HG02943 (cell line): ENCODE data around the gene DOCK1.

Source experiments
- ATAC-seq: cut with Tn5 transposase; IDR thresholded peaks from one replicate; pipeline ENCODE4 v1.9.1; 2021; ENCODE audit warnings: mild to moderate bottlenecking, low read depth, moderate library complexity; ENCODE audit not compliant: unreplicated experiment

The DOCK1 gene

DNA sequence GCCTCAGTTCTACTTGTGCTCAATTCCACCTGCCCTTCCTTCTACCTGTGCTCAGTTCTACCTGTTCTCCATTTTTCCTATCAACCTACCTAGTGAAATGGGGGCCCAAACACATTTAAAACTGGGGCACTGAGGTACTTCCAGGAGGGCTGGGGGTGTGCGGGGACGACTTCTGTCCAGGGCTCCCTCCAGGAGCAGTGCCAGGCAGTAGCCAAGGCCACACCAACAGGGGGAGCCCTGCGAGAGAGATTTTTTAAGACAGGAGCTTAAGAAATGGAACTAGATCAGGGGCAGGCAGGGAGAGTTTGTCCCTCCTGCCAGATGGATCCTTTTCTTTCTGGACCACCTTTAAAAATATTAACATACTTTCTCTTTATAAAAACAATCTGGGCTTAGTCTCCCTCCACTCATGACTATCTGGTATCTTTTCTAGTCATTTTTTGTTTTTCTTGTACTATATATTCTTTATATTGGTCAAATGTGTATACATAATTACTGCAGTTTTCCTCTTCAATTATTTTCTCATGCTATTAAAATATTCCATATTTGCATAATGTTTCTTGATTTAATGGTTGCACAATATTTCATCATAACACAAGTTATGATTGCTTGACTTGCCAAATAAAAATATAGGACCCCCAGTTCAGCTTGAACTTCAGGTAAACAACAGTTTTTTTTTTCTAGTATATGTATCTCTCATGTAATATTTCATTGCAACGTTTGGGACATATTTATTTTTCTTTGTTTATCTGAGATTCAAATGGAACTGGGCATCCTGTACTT, 338.5 kb downstream of the DOCK1 start:
- ATAC-seq: no peak

DNA sequence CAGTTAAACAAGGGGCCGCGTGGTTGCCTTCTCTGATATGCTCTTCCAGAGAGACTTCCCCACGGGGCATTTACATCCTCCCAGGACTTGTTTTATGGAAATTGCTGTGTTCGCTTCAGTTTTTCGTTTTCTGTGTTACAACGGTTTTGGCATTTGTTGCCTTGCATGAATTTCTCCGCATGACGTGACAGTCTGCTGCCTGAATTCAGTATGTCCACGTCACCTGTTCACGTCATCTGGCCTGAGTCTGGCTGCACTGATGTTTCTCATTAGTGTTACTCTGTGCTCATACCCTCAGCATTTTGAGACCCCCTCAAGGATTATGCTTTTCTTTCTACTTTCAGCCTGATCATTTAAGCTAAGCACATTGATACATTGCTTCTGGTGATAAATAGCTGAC, 340.2 kb downstream of the DOCK1 start:
- ATAC-seq: no peak

DNA sequence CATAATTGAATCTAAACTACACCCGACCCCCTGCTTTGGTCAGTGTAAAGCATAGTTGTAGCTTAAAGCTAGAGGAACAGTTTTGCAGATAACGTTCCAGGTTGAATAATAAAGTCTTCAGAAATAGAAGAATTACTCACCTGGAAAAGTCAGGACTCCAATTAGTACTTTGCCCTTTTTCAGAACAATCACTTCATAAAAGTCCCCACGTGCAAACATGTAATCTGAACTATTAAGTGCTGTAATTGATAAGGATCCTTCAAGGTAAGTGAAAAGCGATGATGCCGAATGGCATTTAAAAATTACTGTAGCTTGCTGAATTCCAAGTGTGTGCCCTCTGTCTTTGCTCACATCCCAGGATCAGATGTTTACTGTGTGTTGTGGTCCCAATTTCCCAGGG, 344.8 kb downstream of the DOCK1 start:
- ATAC-seq: no peak

DNA sequence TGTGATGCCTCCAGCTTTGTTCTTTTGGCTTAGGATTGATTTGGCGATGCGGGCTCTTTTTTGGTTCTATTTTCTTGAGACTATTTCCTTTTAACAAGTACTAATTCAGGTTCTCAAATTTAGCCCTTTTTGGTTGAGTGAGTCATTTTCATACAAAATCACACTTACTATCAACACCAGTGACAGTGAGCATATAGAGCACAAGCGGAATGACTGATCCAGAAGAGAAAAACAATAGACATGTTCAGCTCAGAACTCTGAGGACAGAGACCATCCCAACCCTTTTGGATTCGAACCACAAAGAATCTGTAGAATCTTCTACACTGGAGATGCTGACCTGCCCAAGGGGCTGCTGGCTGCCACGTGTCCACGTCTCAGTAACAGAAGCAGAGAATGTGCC, 347.6 kb downstream of the DOCK1 start:
- no peak for ATAC-seq

DNA sequence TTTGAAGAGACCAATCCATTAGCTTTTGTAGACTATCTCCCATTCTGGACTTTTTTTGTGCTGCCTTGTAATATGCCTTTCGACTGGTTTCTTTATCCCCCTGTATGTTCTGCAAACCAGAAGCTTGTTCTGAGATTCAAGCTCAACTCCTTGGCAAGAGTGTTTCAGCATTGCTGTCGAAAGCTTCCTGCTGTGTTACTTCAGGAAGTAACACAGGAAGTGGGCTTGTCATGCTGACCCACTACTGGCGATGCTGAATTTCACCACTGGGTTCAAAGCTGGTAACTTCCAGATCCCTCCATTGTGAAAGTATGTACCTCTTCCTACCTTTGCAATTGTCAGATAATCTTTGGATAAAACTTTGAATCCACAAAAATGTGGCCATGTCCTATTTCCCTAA, 349.0 kb downstream of the DOCK1 start:
- no peak for ATAC-seq

DNA sequence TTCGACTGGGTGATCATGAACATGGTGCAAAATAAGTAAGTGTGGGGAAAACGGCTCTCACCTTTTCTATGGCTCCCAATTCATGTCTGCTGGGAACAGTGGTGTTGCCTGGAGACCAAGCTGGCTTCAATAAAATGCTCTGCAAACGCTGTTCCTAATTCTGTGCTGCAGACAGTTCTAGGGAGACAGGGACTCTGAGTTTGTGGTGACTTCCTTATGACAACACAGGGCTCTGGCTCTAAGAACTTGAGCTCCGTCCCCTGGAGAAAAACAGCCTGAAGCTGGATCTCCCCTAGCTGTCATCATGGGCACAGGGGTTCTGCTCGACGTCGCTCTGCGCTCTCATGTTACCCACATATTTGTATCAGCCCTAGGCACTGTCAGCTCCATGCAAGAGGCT, 352.2 kb downstream of the DOCK1 start:
- no peak for ATAC-seq

DNA sequence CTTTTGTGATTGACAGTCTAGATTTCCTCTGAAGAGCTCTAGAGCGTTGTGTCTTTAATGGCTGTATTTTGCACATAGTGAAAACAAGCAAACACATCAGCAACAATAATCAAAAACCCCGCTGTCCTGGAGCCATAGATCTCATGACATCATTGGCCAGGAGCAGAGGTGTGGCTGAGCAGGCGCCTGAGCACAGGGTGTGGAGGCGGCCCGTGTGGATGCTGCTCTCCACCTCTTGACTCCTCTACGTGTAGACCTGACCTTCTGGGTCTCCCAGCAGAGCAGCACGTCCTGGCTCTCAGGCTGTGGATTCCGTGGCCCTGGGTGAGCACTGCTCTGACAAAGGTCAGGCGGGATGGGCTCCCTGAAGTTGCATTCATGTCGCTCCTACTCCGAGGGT, 354.1 kb downstream of the DOCK1 start:
- ATAC-seq: no peak

DNA sequence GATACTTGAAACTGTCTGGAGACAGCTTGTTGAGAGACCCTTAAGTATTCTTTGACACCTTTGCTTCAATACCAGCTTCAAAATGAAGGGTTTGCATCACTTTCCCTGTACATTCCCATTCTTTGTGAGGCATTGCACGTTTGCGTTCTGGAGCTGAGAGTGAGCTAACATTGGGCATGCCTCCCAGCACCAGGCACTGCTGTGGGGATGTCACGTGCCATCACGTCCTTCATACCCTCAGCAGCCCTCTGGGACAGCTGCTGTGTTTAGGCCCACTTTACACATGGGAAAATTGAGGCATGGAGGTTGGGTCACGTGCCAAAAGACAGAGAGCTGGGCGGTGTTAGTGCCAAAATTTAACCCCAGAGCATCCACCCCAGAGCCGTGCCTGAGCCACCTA, 357.4 kb downstream of the DOCK1 start:
- ATAC-seq: no peak

DNA sequence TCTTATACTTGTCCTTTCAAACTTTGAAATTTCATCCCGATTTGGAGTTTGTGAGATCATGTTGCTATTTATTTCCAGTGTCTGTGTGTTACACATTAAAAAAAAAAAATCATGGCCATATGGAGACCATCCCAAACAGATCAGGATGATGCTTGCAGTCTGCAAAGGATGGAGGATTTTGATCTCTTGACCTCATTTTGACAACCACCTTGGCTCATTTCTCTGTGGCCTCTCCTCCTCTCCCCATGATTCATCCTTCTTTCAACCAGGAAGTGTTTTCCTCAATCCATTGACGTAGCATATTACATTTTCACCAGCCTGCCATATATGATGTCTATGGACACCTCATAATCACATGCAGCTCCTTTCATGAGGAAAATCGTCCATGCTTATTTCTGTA, 360.1 kb downstream of the DOCK1 start:
- no peak for ATAC-seq

DNA sequence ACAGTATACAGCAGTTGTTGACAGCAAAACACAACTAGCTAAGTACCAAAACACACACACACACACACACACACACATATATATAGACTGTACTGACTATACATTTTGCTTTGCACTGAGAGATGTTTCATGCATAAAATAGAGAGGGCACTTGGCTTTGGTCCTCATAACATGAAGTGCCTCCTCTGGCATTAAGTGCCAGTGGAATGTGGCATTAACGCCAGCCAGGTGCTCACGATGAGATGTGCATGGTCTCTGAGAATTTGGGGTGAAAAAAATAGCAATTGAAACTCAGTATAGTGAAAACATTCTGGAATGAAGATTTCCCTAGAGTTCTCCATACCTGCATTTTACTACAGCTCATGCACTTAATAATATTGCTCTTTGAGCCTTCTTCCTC, 361.2 kb downstream of the DOCK1 start:
- no peak for ATAC-seq

DNA sequence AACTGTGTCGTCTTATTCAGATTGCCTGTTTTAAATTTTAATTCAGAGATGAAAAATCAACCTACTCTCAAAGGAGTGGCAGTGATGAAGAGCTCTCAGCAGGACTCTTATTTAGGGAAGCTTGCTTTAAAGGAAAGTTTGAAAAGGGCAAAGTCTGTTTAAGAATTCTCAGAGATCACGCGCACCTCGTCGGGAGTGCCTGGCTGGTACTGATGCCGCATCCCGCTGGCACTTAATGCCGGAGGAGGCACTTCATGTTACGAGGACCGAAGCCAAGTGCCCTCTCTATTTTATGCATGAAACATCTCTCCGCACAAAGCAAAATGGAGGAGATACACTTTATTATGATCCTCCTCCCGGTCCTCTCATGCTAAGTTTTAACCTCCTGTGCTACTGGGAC, 362.2 kb downstream of the DOCK1 start:
- no peak for ATAC-seq

DNA sequence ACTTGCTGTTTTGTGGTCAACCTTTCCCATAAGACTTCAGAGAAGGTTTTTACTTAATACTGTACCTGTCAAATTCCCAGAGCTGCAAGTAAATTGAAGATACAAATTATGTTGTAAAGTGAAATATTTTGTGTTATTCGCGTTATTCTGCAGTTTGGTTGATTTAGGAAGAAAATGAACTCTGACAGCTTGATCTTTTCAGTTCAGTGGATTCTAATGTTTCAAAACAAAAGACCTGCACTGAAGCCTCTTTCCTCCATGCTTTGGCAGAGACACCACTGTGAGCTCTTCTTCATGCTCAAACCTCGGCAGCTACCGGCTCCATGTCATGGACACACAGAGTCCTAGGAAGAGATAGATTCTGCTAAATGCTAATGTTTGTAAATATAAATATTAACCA, 366.8 kb downstream of the DOCK1 start:
- ATAC-seq: no peak

DNA sequence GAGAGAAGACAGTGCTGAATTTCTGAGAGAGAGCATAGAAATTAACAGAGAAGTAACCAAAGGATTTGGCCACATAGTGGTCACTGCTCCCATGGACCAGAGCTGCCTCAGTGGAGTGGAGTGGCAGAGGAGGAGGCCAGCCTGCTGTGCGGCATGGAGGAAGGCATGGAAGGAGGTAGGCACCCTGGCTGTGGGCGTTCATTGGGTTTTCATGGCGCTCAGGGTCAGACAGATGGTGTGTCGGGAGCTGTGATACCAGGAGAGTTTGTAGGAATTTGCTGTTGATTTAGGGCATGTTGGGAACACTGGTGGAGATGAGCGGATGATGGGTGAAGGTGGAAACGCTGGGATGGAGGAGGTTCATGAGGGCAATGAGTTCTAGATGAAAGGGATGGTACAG, 370.0 kb downstream of the DOCK1 start:
- no peak for ATAC-seq

DNA sequence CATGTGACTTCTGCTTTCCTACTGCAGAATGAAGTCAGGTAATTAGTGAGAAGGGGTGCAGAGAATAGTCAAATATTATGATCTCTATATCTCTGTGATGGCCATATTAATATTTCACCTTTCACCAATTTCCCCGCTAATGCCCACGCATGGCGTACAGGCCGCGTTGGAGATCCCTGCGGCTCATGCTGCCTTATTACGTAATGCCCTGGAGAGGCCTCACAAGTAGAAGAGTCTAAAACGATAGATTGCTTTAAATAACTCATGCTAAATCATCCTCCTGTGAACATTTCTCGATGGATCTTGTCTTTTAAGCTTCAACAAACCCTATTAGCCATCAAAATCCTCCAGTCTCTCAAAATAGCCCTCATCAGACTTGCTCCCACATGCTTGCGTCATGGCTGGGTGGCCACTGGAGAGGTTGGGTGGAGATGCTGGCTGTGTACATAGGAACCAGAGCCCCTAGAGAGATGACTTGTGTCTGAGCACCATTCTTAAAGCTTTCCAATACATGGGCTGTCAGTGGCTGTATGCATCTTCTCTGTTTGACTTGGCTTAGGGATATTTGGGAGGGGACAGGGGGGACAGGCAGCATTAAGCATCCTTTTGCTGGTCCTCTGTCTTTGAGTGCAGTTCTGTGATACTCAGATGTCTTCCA, 370.7 kb downstream of the DOCK1 start:
- ATAC-seq: no peak

DNA sequence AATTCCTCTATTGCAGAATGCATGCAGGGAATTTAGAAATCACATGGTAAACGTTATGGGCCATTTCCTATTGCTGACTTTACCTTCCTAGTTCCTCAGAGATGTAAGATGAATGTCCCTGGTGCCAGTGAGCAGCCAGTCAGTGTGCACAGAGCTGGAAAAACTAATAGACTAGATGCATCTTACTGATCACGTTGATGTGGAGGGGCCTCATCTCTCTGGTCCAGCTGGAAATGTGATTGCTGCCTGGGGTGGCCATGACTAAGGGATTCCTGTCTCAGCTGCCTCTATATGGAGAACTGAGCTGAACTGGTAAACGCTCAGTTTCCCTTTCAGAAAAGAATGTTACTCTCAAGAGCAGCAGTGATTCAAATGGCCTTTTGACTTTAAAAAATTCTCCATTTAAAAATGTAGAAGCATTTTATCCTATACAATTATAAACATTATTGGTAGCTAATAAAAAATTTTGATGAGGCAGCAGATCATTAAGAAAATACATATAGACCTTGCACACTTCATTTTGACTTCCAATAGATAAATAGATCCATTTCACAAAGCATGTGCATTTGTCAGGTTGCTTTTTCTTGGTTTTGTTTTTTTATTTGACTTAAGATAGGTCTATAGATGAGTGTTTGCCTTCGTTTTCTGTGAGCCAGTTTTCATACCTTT, 371.7 kb downstream of the DOCK1 start:
- no peak for ATAC-seq

DNA sequence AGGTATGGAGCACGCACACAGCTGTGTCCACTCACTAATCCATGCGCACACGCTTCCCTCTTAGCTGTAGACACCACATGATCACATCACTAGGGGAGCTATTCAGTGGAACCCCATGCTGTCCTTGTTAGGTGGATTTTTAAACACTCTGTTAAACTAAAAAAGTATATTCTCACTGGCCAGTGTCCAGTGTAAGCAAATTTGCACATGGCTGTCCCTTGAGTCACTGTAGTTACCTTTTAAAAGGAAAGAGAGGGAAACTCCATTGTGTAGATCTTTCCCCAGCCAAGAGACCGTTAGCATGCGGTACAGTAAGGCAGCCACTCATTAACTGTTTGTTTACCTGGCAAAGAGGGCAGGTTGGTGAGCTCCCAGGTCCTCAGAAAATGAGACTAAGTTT, 372.8 kb downstream of the DOCK1 start:
- no peak for ATAC-seq

DNA sequence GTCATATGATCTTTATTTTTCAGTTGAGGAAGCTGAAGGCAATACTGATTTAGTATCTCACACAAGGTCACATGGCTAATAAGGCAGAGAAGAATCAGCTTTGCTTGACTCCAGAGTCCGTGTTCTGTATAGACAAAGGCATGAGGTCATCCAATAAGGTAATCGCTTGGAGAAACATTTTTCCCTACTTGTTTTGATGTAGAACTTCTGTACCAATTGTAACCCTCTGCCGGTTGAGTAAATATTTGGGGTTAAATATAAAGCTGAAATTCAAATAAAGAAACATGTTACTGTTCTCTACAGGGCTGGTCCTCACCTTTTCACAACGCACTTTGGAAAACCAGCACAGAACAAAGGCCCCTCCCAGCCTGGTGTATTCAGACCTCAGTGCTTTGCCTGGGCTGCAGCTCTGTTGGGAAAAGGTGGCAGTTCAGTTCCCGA, 374.1 kb downstream of the DOCK1 start:
- no peak for ATAC-seq

DNA sequence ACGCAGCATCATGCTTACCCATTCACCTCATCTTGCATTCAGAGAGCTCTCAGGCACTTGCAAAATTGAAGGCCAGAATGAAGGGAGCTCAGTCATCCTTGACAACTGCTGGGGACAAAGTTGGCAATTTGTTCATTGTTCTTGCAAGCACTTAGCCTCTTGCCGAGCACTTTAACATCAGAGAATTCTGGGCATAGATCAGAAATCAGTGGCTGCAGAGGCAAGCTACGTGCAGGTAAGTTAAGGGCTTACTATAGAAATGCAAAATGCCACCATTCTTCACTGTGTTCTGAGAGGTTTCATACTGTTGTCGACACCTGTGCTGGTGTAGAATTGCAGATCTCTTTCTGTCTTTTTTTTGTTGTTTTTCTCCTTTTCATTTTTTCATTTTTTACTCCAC, 375.2 kb downstream of the DOCK1 start:
- ATAC-seq: no peak

DNA sequence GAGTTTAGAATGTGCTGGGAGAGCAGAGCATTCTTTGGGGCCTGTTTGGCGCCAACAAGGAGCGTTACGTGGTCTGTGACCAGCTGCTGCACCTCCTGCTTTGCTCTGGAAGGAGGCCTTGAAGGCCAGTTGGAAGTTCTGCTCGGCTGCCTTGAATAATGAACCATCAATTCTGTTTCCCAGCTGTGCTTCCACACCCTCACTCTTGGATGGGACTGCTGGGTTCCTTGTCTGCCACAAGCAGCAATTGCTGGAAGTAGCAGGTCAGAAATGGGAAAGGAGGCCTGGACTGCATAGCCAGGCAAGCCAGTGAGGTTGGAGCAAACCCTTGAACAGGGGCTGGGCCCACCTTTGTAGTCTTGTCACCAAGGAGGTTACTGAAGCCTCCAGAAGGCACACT, 377.8 kb downstream of the DOCK1 start:
- no peak for ATAC-seq

DNA sequence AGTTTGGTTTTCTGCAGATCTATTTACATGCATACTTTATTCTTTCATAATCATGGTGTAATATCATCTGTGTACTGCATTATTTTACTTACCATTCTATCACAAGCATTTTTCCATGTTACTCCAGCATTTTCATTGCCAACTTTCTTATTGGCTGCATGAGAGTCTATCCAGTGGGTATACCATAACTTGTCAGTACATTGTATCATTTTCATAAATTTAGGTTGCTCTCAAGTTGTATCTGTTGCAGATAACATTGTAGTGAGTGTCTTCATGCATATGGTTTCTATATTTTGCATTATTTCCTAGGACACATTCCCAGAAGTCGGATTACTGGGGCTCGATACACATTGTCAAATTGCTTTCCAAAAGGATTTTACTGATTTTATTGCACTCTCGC, 378.3 kb downstream of the DOCK1 start:
- no peak for ATAC-seq

DNA sequence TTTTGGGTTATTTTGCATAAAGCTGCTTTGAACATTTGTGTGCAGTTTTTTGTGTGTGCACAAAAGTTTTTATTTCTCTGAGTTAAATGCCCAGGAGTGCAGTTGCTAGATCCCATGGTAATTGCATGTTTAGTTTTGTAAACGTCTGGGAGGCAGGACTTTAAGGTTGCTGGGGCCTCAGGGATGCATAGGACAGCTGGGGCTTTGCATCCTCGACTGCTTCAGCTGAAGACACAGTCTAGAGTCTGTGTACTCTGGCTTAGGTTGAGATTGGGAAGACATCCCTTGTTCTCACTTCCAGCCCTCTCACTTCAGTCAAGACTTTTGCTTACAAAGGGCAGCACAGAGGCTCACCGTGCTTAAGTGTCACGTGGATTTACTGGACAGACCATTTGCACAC, 385.6 kb downstream of the DOCK1 start:
- ATAC-seq: no peak

DNA sequence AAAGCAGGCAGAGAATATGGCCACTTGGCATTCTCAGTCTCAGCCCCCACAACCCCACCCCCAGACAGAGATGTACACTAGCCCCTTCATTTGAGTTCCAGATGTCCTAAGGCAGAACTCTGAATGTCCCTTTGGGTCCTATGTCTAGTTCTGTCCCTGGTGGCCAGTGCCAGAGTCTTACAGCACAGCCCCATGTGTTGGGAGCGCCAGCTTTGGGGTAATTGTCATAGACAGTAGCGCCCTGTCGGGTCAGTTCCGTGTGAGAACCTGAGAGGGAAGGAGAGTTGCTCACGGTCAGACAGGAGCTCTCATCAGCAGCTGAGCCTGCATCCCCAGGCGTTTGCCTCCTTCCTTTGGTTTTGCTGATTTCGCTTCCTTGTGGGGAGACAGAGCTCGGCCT, 386.1 kb downstream of the DOCK1 start:
- ATAC-seq: no peak
